ENCODE results near the gene STARD13.
"Not testable (repeated sequence)": the region's sequence is repeated elsewhere in the genome, so short reads cannot be mapped to it uniquely, and the experiment has no call there.

Gene STARD13

DNA sequence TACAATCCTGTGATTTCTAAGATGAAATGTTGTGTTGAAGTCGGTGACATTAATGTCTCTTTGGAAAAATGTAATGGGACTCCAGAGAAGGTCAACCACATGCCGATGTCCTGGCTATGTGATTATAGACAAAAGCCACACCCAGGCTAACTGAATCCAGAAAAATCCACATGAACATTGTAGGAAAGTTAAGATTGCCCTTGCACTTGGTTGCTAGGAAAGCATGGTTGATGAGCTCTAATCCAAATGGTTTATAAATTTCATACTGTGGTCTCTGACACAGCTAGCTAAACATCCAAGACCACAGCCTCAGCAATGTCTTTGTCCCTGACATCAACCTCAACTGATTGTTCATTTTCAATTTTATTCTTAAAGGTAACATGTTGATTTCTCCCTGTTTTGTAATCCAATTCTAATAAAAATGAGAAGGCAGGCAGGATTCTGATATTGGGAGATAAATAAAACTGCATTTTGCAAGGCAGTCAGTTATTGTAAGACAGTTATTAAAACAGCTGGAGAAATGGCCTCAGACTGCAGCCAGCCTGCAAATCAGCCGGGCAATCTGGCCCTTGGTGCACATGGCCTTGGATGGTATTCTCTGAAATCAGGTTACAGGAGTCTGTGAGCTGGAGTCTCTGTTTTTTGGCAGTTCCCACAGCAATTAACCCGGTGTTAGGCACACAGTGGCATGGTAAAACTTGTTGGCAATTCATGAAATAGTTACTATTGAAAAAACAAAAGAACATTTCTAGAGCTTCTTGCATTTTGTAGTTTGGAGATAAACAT is 93.9 kb downstream of the STARD13 start:
- DNase-seq: no peak

DNA sequence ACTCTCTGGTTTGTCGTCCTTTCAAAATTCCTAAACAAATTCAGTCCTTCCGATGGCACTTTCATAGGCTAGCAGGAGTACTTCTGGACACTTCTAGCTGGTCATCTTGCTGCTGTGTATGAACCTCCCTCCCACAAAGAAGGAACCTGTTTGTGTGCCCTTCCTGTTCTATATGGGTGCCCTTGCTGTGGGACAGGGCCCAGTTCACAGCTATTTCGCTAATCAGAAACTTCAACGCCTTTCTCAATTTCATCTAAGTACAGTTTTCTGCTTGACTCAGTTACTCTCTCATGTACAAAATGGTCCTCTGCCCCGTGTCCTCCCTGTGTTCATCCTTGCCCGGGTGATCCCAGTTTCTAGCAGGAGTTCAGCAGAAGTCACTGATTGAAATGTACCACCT is 96.1 kb downstream of the STARD13 start:
- DNase-seq: no peak

DNA sequence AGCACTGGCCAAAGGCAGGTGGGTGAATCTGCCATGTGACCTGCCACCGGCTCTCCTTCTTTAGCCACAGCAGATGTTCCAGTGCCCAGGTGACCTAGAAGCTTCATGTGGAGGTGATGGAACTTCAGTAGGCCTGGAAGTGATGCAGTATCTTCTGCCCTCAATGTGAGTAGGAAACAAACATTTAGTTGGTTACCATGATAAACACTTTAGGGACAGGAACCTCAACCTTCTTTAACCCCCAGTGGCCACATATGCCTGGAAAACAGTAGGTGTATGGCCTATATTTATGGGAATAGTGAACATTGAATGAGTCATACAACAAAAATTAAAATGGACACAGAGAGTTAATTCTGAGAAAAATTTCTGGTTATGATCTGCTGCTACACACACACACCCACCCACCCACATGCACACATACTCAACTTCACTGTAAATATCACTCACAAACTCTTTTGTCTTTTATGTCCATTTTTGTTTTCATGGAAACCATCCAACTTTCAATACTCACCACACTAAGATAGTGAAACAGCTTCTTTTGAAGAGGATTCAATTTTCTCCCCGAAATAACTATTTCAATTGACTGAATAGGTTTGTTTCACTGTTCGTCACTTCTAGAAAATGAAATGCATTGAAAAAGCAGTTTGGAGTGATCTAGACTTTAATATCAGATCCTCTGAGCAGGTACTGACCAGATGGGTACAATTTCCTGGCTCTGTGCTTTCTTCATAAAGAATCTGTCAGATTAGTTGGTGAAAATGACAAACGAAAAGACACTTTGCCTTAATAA is 97.3 kb downstream of the STARD13 start:
- DNase-seq: no peak

DNA sequence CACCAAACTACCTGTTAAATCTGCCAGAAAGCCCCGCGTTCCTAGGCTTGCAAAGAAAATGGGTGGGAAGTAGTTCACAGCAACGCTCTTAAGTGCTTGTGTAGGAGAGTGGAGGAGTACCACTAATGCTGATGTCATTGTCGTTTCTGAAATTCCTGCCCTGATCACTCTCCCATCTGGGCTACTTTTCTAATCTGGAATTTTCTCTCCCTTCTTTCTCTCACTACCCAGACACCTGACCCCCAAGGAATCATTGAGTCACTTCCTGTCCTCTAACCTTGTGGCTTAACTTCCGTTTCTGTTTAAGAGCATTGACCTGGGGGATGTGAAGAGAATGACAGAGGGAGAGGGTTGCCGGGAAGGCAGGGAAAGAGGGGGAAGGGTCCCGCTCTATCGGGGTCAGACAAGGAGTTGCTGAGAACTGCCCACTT is 98.7 kb downstream of the STARD13 start:
- no peak for DNase-seq

DNA sequence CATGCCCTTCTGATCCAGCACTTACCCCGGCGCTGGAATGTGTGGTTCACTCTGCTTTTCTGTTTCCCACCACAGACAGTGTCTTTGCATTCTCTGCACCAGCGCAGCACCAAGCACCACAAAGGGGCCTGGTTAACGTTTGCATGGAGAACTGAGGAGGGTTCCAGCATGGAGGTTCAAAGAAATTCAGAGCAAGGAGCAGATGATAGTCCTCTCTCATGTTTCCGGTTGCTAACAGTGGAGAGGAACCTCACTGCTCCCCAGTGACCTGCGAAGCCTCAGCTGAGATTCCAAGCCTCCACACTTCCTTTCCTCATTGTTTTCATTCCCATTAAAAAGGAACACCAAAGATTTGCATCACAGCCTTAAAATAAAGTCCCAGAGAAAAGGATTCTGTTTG is 99.7 kb downstream of the STARD13 start:
- DNase-seq: no peak

DNA sequence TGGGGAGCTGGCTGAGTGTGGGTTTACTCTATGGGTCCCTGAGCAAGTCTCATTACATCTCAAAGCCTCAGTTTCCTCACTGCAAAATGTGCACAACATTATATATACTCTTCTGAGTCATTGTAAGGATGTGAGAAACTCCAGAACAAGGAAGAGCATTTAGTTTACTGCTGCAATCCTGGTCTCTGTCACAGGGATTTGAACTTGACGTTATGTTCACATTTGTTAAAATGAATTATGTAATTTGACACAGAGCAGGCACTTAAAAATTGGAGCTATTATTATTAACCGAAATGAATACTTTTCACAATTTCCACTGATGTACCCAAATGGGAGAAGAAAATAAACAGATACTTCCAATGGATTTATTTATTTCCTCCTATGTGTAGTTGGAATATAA is 101.0 kb downstream of the STARD13 start:
- no peak for DNase-seq

DNA sequence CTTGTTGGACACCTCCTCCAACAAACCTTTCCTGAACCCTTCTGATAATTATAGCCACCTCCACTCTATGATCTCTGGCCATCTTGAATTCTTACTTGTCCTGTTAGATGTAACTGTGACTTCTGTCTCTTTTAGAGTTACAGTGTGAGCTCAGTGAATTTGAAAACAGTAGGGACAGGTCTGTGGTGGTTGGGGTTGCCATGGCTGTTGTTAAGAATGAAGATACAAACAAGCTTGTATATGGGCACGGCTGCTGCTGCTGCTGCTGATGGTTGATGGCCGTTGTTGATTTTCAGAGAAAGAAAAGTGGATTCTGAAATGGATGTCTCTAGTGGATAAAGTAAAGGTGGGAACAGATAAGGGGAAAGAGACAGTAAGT is 101.5 kb downstream of the STARD13 start:
- DNase-seq: no peak

DNA sequence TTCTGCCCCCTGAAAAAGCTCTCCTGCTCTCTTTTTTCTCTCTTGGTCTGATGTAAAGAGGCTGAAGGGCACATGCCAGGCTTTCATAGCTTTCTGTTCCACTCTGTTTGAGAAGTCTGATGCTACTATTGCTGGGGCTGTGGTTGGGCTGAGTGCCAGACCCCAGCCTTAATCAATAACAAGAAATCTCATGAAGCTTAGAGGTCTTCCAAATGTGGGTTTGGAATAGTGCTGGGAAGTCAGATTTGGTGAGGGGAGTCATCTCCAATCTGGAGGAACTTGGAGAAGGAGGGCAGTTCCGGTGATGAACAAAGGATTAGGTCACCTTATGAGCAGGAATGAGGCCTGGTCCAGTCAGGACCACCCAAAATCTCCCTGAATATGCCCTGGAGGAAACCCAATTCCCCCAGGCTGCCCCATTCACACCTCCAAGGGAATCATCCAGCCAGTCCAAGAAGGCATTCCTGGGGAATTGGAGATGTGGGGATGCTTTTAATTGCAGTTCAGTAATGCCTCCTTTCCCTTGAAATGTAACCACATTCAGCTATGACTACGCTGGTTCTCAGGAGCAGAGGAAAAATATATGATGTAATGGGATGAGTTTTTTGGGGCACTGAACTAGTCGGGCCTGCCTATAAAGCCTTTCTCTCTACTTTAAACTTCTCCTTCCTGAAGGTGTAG is 102.0 kb downstream of the STARD13 start:
- DNase-seq: no peak

DNA sequence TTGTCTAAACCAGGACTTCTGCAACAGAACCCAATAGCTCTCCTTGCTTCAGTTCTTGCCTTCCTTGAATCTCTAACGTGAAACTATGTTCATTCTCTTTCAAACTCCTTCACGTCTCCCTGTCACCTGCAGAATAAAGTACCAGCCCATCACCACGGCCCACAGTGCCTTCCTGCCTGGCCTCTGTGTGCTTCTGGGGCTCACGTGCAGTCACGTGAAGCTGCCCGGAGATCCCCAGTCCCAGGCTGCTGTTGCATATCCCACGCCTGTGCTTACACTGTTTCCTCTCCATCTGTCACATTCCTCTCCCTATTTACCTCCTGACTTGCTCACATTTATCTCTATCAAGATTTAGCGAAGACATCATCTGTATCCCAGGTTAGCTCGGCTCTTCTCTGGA is 102.8 kb downstream of the STARD13 start:
- DNase-seq: no peak

DNA sequence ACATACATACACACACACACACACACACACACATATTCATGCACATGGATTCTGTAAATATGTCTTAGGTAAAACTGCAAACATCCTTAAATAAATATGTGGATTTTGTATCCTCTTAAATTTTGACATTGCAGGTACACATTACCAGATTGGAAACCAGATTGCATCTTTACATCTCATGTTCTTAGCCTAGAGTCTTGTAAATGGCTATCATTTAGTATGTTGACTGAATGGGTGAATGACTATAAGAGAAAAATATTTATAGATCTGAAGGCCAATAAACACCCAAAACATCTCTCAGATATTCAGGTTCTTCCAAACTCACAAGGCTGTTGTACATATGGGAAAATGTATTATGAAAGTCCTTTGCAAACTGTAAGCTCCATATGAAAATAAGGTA is 104.3 kb downstream of the STARD13 start:
- no peak for DNase-seq

DNA sequence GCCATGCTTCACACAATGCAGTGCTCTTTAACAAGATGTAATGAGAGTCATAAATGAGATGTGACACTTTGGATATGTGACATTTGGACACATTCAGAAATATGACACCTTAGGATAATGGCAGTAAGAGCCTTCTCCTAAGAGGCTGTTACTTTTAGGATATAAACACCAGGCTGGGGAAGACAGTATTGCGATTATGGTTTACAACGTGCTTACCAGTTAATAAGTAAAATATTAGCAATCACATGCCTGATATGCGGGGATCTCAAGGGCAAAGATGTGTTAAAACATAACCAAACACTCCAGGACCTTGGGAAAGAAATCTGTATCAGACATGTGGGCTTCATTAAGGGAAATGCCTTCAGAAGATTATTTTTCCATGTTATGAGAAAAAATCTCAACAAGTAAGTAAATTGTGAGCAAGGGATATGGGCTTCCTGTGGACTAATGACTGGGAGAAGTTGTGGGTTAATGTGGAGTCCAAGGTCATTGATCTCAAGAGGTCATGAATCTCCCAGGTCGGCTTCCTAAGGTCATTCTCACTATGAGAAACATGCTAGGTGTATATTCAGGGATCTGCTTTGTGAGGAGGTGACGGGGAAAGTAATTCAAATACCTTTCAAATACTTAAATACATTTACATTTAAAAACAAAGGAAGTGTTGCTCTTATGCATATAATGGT is 105.3 kb downstream of the STARD13 start:
- no peak for DNase-seq

DNA sequence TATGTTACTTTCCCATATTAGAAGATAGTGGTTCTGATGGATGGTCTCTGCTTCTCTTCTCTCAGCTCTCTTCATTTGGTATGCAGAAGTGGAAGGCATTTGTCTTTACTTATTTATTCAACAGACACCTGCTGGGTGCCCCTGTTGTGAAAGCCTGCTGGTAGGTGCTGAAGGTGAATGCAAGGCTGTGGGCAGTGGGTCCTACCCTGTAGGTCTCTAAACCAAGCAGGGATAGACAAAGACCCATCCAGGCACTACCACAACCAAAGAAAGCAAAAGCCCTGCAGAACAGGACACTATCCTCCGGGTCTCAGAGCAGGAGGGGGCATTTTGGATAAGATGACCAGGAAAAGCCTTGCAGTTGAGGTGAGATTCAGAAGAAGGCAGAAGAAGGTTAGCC is 106.1 kb downstream of the STARD13 start:
- no peak for DNase-seq

DNA sequence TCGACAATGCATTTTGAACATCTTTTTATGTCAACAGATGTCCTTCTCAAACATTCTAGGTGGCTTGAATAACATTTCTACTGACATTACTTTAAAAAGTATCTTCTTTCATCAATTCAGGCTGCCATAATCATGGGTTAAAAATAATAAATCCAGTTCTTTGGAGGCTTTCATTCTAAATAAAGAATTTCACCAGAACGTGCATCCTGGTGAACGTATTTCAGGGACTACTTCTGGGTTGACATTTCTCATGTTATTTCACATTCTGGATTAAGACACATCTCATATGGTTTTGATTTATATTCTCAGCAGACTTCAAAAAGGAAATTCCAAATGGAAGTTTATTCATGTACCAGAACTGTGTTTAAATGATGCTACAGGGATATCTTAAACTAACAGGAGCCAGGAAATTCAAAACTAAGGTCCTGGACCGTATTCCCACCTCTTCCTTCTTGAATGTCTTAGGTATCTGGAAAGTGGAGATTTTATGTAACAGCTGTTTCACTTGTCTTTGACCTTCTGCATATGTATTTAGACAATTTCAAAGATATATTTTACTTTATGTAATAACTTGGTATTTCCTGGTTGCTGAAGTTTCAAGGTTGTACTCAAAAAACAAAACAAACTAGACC is 107.2 kb downstream of the STARD13 start:
- no peak for DNase-seq

DNA sequence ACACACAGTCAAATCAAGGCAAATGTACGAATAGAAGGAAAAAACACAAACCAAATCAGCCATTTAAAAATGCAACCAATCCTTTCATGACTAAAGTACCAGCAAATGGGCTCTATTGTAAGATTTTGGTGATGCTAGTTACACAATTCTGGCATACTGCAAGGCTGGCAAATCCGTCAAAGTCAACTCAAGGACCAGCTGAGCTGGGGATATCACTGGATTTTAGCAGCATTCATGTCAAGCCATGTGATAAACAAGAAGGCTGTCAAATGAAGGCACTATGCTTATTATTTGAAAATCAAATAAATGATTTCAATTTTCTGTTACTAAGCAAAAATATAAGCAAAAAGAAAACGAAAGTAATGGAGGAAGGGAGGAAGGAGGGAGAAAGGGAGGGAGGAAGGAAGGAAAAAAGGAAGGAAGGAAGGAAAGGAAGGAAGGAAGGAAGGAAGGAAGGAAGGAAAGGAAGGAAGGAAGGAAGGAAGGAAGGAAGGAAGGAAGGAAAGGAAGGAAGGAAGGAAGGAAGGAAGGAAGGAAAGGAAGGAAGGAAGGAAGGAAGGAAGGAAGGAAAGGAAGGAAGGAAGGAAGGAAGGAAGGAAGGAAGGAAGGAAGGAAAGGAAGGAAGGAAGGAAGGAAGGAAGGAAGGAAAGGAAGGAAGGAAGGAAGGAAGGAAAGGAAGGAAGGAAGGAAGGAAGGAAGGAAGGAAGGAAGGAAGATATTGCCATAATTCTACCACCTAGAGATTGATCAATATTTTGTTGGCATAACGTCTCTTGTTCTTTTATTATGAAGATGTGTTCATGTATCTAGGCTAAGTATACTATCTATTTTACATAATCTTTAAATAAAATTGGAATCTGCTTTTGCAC is 108.0 kb downstream of the STARD13 start:
- DNase-seq: not testable (repeated sequence)

DNA sequence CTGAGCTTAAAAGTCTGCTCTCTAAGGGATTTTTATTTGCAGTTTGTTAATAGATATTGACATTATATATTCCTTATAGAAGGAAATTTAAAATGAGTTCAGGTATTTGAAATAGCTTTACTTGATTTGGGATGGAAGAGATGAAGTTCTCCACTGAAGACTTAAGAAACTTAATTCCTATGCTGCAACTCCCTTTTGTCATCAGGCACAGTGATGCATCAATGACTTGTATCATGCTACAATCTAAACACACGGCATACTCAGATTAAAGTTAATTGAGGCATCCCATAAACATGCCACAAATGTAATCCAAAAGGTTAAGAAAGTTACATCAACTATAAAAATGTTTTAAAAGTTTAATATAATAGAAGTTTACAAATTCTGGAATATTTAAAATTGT is 109.0 kb downstream of the STARD13 start:
- DNase-seq: no peak

DNA sequence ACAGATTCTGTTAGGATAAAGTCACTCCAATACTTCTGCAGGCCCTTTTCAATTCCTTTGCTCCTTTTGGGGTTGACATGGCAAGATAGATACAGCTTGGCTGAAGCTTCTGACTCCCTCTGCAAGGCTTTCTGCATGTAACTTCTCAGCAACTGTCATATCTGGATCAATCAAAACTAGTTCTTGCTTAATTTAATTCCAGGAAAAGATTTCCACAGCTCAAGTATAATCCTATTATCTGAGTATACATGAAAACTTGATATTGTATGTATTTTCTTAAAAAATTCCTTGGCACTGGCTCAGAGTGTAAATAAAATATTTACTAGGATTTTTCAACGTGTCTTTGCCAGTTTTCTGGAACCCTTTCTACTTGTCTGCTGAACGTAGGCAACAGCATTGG is 109.6 kb downstream of the STARD13 start:
- DNase-seq: no peak

DNA sequence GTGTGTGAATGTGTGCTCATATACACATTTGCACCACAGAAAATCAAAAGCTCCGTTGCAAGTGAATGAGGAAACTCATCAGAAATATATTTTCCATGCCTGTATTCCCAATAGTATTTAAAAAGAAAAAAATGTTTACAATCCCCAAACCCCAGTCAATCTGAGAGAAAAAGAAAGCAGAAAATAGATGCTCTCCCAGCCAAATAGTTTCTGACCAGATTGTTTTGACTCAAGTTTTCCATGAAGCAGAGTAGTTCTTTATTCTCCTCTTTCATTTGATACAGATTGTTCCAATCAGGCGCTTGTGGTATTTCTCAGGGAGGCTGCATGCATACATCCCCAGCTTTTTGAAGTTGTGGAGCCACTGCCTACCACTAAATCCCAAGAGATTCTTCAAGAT is 110.6 kb downstream of the STARD13 start:
- DNase-seq: no peak

DNA sequence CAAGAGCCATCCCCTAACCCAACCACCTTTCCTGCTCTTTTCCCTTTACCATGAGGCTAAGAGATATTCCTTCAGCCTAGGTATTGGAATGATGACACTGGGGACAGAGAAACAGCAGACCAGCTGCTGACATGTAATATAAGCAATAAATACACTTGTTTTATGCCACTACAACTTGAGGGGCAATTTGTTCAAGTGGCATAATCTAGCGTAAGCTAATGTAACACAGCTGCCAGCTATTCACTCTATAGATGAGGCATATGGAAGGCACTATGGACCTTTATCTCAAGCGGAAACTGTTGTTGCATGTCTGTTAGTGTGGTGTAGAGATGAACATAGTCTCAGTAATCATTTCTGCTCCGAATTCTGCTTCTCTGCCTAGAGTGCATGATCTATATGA is 111.1 kb downstream of the STARD13 start:
- DNase-seq: no peak

DNA sequence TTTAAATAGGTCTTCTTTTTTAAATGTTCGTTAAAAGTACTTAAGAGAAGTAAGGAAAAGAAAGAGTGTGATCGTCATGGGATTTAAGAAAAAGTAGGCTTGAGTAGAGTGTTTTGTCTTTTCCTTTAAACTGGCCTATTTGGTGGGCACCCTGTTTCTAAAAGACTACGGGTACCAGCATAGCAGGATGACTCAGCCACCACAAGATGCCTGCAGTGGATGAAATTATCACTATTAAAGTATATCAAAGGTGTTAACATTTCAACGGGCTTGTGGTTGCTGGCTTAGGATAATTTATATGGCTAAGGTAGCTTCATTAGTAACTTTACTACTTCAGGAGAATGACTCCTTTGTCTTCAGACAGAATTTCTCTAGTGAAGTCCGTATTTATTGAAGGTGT is 112.6 kb downstream of the STARD13 start:
- no peak for DNase-seq

DNA sequence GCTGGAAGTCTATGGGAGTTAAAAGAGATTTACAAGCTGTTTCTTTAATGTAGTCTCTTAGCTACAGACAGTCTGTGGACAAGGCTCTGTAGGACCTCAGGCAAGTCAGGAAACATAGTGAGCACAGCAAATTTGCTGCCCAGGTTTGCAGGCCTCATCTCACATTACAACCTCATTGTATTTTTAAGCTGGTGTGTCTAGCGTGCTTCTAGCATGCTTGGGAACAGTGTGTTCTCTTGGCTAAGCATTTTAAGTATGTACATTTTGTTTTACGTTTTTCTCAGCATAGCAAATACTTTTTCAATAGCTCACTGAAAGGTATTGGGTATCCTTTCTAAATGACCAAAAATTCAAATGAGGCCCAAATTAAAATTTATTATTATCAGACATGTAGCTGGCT is 113.2 kb downstream of the STARD13 start:
- DNase-seq: no peak

DNA sequence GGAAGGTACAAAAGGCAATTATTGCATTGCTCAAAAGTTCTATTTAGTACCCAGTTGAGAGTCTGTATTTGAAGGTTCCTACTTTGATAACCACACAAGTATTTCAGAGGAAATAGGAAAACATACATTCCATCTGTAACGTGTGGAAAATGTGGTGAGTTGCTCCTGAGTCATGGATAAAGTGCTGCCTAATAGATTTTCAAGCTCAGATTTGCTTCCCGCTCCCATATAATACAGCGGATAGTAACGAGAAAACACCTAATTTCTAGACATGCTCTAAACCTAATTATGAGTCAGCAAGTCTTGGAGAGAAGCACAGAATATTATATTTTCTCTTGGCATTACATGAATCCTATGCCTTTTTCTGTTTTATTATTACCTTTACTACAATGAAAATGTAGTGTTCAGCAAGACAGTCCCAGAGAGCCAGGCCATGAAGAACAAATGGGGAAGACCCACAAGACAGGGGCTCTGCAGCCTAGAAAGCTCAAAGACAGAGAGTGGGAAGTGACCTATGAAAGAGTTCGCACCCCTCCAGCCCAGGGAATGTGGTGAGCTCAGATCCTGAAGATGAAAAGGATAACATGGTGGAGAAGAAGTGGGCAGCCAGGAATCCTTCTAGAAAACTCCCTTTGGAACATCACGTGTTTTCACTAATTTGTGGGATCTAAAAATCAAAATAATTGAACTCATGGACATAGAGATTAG is 116.1 kb downstream of the STARD13 start:
- DNase-seq: no peak
